ENCODE results near the gene PHKG2.

PHKG2 gene

DNA sequence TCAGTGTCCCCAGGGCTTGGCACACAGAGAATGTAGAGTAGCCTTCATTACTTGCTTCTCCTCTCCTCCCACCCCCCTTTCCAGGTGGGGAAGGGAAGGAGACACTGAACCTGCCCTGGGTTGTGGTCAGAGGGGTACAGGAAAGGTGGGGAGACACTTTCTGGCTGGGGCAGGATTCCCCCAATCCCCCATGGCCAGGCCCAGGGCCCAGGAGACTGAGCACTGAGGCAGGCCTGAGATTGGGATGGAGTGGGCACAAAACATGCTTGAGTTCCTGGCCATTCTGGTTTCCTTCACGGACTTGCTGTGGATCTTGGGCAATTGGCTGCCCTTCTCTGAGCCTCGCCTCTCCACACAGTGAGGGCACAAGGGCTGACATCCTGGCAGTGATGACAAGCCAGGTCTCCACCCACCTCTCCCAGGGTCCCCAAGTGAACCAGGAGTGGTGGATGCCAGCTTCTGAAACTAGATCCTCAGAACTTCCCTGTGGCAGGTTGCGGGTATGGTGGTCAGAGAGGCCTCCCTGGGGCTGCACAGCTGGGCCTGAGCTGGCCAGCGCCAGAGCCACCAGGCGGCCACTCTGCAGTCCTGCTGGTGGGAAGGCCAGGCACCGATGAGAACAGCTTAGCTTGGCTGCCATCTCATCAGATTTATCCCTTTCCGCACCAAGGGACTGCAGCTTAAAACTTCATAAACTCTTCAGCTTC is 29.5 kb downstream of the PHKG2 start:
- no peak for DNase-seq

- DNase-seq, result no peak
Measured at GRCh38 chr16:30778549-30779244, 30.5 kb downstream of the PHKG2 start.

GRCh38 chr16:30779596-30779995 is 31.4 kb downstream of the PHKG2 start:
- no peak for DNase-seq

DNA sequence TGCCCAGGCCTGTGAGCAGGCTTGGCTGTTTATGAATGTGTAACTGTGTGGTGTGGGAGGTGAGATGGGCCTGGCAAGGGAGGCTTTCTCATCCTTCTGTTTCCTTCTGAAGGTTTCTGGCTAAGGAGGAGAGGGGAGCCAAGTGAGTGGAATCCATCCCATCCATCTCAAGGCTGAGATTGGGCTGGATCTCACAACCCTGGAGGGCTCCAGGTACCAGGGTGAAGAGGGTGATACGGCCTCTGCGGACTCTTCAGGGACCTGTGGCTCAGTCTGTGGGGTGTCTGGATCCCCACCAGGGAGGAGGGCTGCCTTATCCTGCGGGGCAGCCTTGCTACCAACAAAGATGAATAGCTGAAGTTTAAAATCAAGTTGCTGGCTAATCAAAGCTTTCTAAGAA is 31.8 kb downstream of the PHKG2 start:
- no peak for DNase-seq

- DNase-seq, result no peak
Measured at GRCh38 chr16:30780549-30780948, 32.3 kb downstream of the PHKG2 start.

DNA sequence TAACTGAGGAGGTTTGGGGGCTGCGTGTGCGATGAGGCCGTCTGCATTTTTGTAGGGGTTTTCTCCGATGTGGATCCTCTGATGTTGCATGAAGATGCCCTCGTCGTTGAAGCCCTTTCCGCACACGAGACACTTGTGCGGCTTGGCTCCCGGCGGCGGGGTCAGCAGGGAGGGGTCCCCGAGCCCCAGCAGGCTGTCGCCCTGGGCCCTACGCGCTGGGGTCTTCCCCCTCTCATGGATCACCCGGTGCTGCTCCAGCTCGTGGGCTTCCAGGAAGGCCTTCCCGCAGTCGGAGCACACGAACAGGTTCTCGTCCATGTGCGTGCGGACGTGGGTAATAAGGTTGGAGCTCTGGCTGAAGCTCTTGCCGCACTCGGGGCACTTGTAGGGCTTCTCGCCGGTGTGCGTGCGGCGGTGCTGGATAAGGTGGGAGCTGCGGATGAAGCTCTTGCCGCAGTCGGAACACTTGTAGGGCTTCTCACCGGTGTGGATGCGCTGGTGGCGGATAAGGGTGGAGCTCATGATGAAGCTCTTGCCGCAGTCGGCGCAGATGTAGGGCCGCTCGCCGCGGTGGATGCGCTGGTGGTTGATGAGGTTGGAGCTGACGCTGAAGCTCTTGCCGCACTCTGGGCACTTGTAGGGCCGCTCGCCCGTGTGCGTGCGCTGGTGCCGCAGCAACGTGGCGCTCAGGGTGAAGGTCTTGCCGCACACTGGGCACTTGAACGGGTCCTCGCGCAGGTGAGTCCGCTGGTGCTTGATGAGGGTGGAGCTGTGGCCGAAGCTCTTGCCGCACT is 34.5 kb downstream of the PHKG2 start:
- DNase-seq, result no peak

GRCh38 chr16:30783280-30784109 is 35.3 kb downstream of the PHKG2 start:
- no peak for DNase-seq

GRCh38 chr16:30784215-30784614 is 36.0 kb downstream of the PHKG2 start:
- no peak for DNase-seq

GRCh38 chr16:30785126-30786106 is 37.2 kb downstream of the PHKG2 start:
- no peak for DNase-seq

- DNase-seq, result no peak
Measured at GRCh38 chr16:30786115-30786935, 38.1 kb downstream of the PHKG2 start.

DNA sequence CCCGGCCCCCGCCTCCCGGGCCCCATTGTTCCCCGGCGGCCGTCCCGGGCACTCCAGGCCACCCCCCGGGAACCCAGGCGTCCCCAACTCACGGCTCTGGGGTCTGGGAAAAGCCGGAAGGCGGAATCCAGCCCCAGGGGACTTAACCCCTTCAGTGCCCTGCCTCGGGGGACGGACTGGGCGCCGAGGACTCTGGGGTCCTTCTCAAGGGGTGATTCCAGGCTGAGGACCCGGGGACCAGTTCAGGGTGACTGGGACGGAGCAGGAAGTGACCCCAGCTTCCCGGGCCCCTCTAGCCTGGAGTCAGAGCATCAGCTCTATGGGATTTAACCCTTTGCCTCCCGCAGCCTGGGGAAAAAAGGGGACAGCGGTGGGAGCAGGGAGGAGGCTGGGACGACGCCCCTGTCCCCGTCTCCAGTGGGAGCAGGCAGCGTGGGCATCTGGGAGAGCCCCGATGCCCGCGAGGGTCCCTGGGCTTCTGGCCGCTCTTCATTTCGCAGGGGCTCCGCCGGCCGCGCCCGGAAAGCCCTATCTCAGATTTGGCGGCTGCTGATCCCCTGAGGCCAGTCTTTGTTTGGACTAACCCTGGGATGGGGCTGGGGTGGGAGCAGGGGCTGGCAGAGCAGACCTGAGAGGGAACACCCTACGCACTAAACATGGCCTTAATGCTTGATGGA is 38.8 kb downstream of the PHKG2 start, which contains the start of gene ZNF629:
ZNF629 (minus strand) TSS at position 270 of the 677 bp plus-strand sequence. CDS start 2,723 bp downstream, outside the sequence.
- DNase-seq, result no peak

DNA sequence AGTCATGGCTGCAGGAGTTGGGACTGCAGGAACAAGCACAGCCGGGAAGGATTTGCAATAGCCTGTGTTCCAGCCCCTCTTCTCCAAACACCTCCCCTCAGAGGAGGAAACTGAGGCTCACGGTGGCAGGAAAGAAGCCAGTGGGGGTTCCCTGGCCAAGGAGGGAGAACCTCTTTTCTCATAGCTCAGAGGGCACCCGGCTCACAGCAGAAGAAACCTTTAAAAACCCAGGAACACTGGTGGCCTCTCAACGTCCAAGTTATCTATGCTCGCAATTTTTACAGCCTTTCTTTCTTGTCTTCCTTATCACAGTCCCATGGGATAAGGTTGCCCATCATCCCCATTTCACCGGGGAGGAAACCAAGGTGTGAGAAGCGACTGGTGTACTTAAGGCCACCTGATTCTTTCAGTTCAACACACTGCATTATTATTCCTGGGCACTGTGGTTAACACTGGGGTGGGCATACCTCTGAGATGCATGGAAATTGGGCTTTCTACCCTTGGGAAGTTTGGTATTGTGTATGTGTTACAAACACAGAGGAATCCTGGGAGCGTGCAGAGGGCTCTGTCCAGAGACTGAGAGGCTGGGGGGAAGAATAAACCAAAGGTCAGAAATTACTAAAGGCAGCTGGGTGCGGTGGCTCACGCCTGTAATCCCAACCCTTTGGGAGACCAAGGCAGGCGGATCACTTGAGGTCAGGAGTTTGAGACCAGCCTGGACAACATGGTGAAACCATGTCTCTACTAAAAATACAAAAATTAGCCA is 39.6 kb downstream of the PHKG2 start:
- DNase-seq, result no peak

GRCh38 chr16:30793508-30794069 is 45.4 kb downstream of the PHKG2 start:
- DNase-seq, result no peak

GRCh38 chr16:30794634-30795033 is 46.4 kb downstream of the PHKG2 start:
- DNase-seq, result no peak

DNA sequence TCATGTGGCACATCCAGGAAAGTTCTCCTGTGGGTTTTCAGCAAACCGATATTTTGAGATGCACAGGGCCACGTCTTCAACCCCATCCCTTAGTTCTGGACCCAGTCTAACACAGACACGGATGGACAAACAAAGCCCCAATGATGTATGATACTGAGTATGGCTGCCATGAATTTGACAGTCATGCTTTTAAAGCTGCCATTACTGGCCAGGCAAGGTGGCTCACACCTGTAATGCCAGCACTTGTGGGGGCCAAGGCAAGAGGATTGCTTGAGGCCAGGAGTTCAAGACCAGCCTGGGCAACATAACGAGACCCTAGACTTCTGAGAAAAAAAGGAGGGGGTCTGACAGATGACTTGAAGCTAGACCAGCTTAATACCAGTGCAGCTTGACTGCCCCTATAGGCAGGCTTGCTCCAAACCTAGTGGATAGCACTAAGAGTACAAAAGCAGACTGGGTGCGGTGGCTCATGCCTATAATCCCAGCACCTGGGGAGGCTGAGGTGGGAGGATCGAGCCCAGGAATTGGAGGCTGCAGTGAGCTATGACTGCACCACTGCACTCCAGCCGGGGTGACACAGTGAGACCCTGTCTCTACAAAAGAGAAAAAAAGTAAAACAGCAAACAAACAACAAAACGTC is 49.6 kb downstream of the PHKG2 start:
- DNase-seq, result no peak

All from NCI-H2081 treated with DMSO at 0.1 percent for 48 hours (cell line).